Measurements from ENCODE around the gene CCDC50. TPM values are rescaled to one million over a fixed set of nuclear protein-coding genes. Genes with fewer than 3 reads are reported as not detected.

Gene CCDC50
- total and polyA plus RNA-seq, 2 of the 8 experiments (the other 6 are each of a cell fraction or from before 2014, with no cell fraction given) = 7.3 to 19.2 TPM

GRCh38 chr3:191306428-191306827 lies 22.8 kb upstream of the CCDC50 start:
- H3K14ac ChIP-seq (ENCODE audit: insufficient read length) = no peak overlapping the region
- no peak overlapping the region for H2BK15ac ChIP-seq (ENCODE audit: low read length)
- no peak overlapping the region for H2BK12ac ChIP-seq (ENCODE audit: low read depth, low read length)
- H3K56ac ChIP-seq (replicated peaks; ENCODE audit: insufficient read length, low read depth, low read length) = no peak overlapping the region
- no peak overlapping the region for H2AK5ac ChIP-seq (ENCODE audit: low read depth, low read length)
- H2BK120ac ChIP-seq (replicated peaks; ENCODE audit: low read depth, low read length) = no peak overlapping the region
- H4K5ac ChIP-seq (ENCODE audit: insufficient read length, low read depth, low read length) = no peak overlapping the region
- H4K91ac ChIP-seq (replicated peaks; ENCODE audit: insufficient read length, low read length) = no peak overlapping the region
- H3K4me1 ChIP-seq (replicated peaks in 1 of 4; ENCODE audit: control insufficient read depth in 3 of 4, insufficient read depth in 4 of 4, low read length in 3 of 4) = peaks cover 0 to 6% (median 3%) of the 10 kb centered on the region in 4 experiments; a peak in 3 of 7 replicates
- H3K27me3 ChIP-seq (replicated peaks in 1 of 4; ENCODE audit: control insufficient read depth in 3 of 4, extremely low read depth in 1 of 4, insufficient read depth in 3 of 4, low read length in 3 of 4) = no peaks in the 10 kb centered on the region
- H3K79me1 ChIP-seq (ENCODE audit: low read depth, low read length) = no peaks in the 10 kb centered on the region
- H3K23me2 ChIP-seq (ENCODE audit: low read depth, low read length) = no peaks in the 10 kb centered on the region
- H2BK20ac ChIP-seq (ENCODE audit: low read length) = no peak overlapping the region
- H3K36me3 ChIP-seq (ENCODE audit: control insufficient read depth in 2 of 4, insufficient read depth in 4 of 4, low read length in 3 of 4) = no peaks in the 10 kb centered on the region
- CTCF ChIA-PET (ENCODE audit: partially characterized antibody) = no interaction called here
- no peaks in the 10 kb centered on the region; a peak in 1 of 4 replicates for H3K9me3 ChIP-seq (ENCODE audit: insufficient read depth in 2 of 2, low read depth in 1 of 2, low read length in 1 of 2)
- H2AFZ ChIP-seq (ENCODE audit: low read length) = no peak overlapping the region
- H3K79me2 ChIP-seq (ENCODE audit: control insufficient read depth in 1 of 2, insufficient read depth in 2 of 2, low read length in 2 of 2) = no peaks in the 10 kb centered on the region
- POLR2A ChIA-PET (ENCODE audit: partially characterized antibody) = no interaction called here
- 94% methylated on average over 4 of the region's 4 CpGs; no CpG with 5 or more reads in 1 of the 2 experiments for WGBS, 2 experiments (ENCODE audit: extremely low coverage in 1 of 2, insufficient coverage in 1 of 2, insufficient read length in 1 of 2, insufficient replicate concordance in 2 of 2, low coverage in 1 of 2, low lambda C conversion rate in 2 of 2, missing lambda C conversion rate in 1 of 2)
- FAIRE-seq (no peak), DNase-seq (ENCODE audit: low read depth in 1 of 2, low spot score in 2 of 2) (no peak)
- H3K9ac ChIP-seq (replicated peaks in 1 of 4; ENCODE audit: extremely low read depth in 1 of 4, low read depth in 3 of 4, low read length in 3 of 4) = no peak overlapping the region
- H3K27ac ChIP-seq (ENCODE audit: low read depth, low read length) = no peak overlapping the region
- no peak overlapping the region for H3K4ac ChIP-seq (replicated peaks; ENCODE audit: insufficient read length, low read depth, low read length)
- no peak overlapping the region for H3K18ac ChIP-seq (ENCODE audit: extremely low read depth, low read length)
- no peaks in the 10 kb centered on the region for H4K20me1 ChIP-seq (replicated peaks in 1 of 2; ENCODE audit: control insufficient read depth in 1 of 2, insufficient read depth in 2 of 2, low read length in 2 of 2)
- H3K23ac ChIP-seq (ENCODE audit: insufficient read length) = no peak overlapping the region
- H3K4me3 ChIP-seq (ENCODE audit: extremely low read depth in 1 of 4, insufficient read depth in 2 of 4, low read depth in 3 of 4, low read length in 4 of 4) = no peak overlapping the region
- H2BK5ac ChIP-seq (ENCODE audit: low read depth, low read length) = no peak overlapping the region
- H4K8ac ChIP-seq (ENCODE audit: extremely low read depth, insufficient read depth, low read length) = no peak overlapping the region
- no peak overlapping the region for H3K4me2 ChIP-seq (ENCODE audit: insufficient read depth in 1 of 2, low read depth in 2 of 2, low read length in 2 of 2)
- TF ChIP-seq EGR1 (IDR thresholded peaks at IDR 0.05; ENCODE audit: borderline replicate concordance, low read depth, low read length) = no peak
- TF ChIP-seq TBP (IDR thresholded peaks at IDR 0.05; ENCODE audit: low read depth, low read length) = no peak
- TF ChIP-seq NRF1 (IDR thresholded peaks at IDR 0.05; ENCODE audit: low read depth, low read length) = no peak
- TF ChIP-seq PHF8 (conservative IDR thresholded peaks at IDR 0.05; ENCODE audit: low read depth, low read length) = no peak
- no peak for TF ChIP-seq HDAC6 (IDR thresholded peaks at IDR 0.05; ENCODE audit: low read depth, low read length)
- TF ChIP-seq BCL11A (IDR thresholded peaks at IDR 0.05; ENCODE audit: low read depth in 2 of 2, low read length in 2 of 2) = no peak
- TF ChIP-seq RFX5 (IDR thresholded peaks at IDR 0.05; ENCODE audit: borderline replicate concordance, low read depth, low read length) = no peak
- TF ChIP-seq JUND (IDR thresholded peaks at IDR 0.05; ENCODE audit: low read length) = no peak
- no peak for TF ChIP-seq TEAD4 (IDR thresholded peaks at IDR 0.05; ENCODE audit: low read depth, low read length)
- TF ChIP-seq BACH1 (IDR thresholded peaks at IDR 0.05; ENCODE audit: low read length) = no peak
- no peak for TF ChIP-seq EZH2 (IDR thresholded peaks at IDR 0.05; ENCODE audit: low read depth, low read length, severe bottlenecking)
- TF ChIP-seq EP300 (IDR thresholded peaks at IDR 0.05; ENCODE audit: borderline replicate concordance in 1 of 2, low read depth in 2 of 2, low read length in 2 of 2) = no peak
- no peak for TF ChIP-seq CEBPB (IDR thresholded peaks at IDR 0.05; ENCODE audit: low read depth, low read length)
- no peak for TF ChIP-seq POLR2AphosphoS5 (IDR thresholded peaks at IDR 0.05; ENCODE audit: low read depth, low read length)
- no peak for TF ChIP-seq KDM1A (IDR thresholded peaks at IDR 0.05; ENCODE audit: borderline replicate concordance, low read length)
- TF ChIP-seq NANOG (IDR thresholded peaks at IDR 0.05; ENCODE audit: insufficient read depth, low read depth, low read length, poor library complexity, severe bottlenecking) = no peak

Measured in H1 (cell line).